ENCODE results near the gene ZXDC.

Gene ZXDC

GRCh38 chr3:126478581-126479310, 3.1 kb upstream of the ZXDC start:
- Histone ChIP-seq H3K9ac (ENCODE audit: low read length) (no peak overlapping the region), H3K4me1 (ENCODE audit: control insufficient read depth, low read depth, low read length) (peaks cover 4% of the 10 kb centered on the region), H3K27me3 (ENCODE audit: control insufficient read depth, insufficient read depth, low read length) (no peaks in the 10 kb centered on the region), H3K27ac (ENCODE audit: low read length) (no peak overlapping the region), H3K9me3 (ENCODE audit: control insufficient read depth, low read depth, low read length) (no peaks in the 10 kb centered on the region), H3K4me3 (ENCODE audit: low read length) (no peak overlapping the region), H3K36me3 (ENCODE audit: control insufficient read depth, low read depth, low read length) (no peaks in the 10 kb centered on the region)

GRCh38 chr3:126477061-126477380, 1.3 kb upstream of the ZXDC start:
- Histone ChIP-seq H3K36me3 (ENCODE audit: control insufficient read depth, low read depth, low read length) (no peaks in the 10 kb centered on the region), H3K4me1 (ENCODE audit: control insufficient read depth, low read depth, low read length) (peaks cover 20% of the 10 kb centered on the region), H3K4me3 (ENCODE audit: low read length) (no peak overlapping the region), H3K27me3 (ENCODE audit: control insufficient read depth, insufficient read depth, low read length) (no peaks in the 10 kb centered on the region), H3K27ac (ENCODE audit: low read length) (no peak overlapping the region), H3K9ac (ENCODE audit: low read length) (no peak overlapping the region), H3K9me3 (ENCODE audit: control insufficient read depth, low read depth, low read length) (no peaks in the 10 kb centered on the region)

GRCh38 chr3:126476166-126477060, 722 bp upstream of the ZXDC start:
- H3K36me3 ChIP-seq (ENCODE audit: control insufficient read depth, low read depth, low read length), result peaks cover 2% of the 10 kb centered on the region
- H3K4me1 ChIP-seq (ENCODE audit: control insufficient read depth, low read depth, low read length), result peaks cover 20% of the 10 kb centered on the region
- H3K4me3 ChIP-seq (ENCODE audit: low read length), result peak overlapping the region; percentile 69
- no peak overlapping the region for H3K27ac ChIP-seq (ENCODE audit: low read length)
- no peaks in the 10 kb centered on the region for H3K27me3 ChIP-seq (ENCODE audit: control insufficient read depth, insufficient read depth, low read length)
- H3K9me3 ChIP-seq (ENCODE audit: control insufficient read depth, low read depth, low read length), result no peaks in the 10 kb centered on the region
- peak overlapping the region; percentile 33 for H3K9ac ChIP-seq (ENCODE audit: low read length)

- peak overlapping the region; percentile 36 for H3K9ac ChIP-seq (ENCODE audit: low read length)
- H3K27ac ChIP-seq (ENCODE audit: low read length), result no peak overlapping the region
- peaks cover 19% of the 10 kb centered on the region for H3K36me3 ChIP-seq (ENCODE audit: control insufficient read depth, low read depth, low read length)
- peak overlapping the region; percentile 62 for H3K4me3 ChIP-seq (ENCODE audit: low read length)
- peaks cover 20% of the 10 kb centered on the region for H3K4me1 ChIP-seq (ENCODE audit: control insufficient read depth, low read depth, low read length)
- H3K27me3 ChIP-seq (ENCODE audit: control insufficient read depth, insufficient read depth, low read length), result no peaks in the 10 kb centered on the region
- H3K9me3 ChIP-seq (ENCODE audit: control insufficient read depth, low read depth, low read length), result no peaks in the 10 kb centered on the region
These were observed 936 bp downstream of the ZXDC start for GRCh38 chr3:126474498-126475412.

GRCh38 chr3:126473292-126474168, 2.2 kb downstream of the ZXDC start:
- H3K9ac ChIP-seq (ENCODE audit: low read length), result no peak overlapping the region
- H3K36me3 ChIP-seq (ENCODE audit: control insufficient read depth, low read depth, low read length), result peaks cover 31% of the 10 kb centered on the region
- H3K27ac ChIP-seq (ENCODE audit: low read length), result no peak overlapping the region
- no peak overlapping the region for H3K4me3 ChIP-seq (ENCODE audit: low read length)
- peaks cover 20% of the 10 kb centered on the region for H3K4me1 ChIP-seq (ENCODE audit: control insufficient read depth, low read depth, low read length)
- no peaks in the 10 kb centered on the region for H3K27me3 ChIP-seq (ENCODE audit: control insufficient read depth, insufficient read depth, low read length)
- no peaks in the 10 kb centered on the region for H3K9me3 ChIP-seq (ENCODE audit: control insufficient read depth, low read depth, low read length)

GRCh38 chr3:126472277-126473006, 3.2 kb downstream of the ZXDC start:
- no peaks in the 10 kb centered on the region for H3K27me3 ChIP-seq (ENCODE audit: control insufficient read depth, insufficient read depth, low read length)
- no peak overlapping the region for H3K4me3 ChIP-seq (ENCODE audit: low read length)
- no peak overlapping the region for H3K27ac ChIP-seq (ENCODE audit: low read length)
- H3K9me3 ChIP-seq (ENCODE audit: control insufficient read depth, low read depth, low read length), result no peaks in the 10 kb centered on the region
- no peak overlapping the region for H3K9ac ChIP-seq (ENCODE audit: low read length)
- peaks cover 20% of the 10 kb centered on the region for H3K4me1 ChIP-seq (ENCODE audit: control insufficient read depth, low read depth, low read length)
- peaks cover 40% of the 10 kb centered on the region for H3K36me3 ChIP-seq (ENCODE audit: control insufficient read depth, low read depth, low read length)

- Histone ChIP-seq H3K4me1 (ENCODE audit: control insufficient read depth, low read depth, low read length) (peaks cover 16% of the 10 kb centered on the region), H3K4me3 (ENCODE audit: low read length) (no peak overlapping the region), H3K27me3 (ENCODE audit: control insufficient read depth, insufficient read depth, low read length) (no peaks in the 10 kb centered on the region), H3K9ac (ENCODE audit: low read length) (no peak overlapping the region), H3K9me3 (ENCODE audit: control insufficient read depth, low read depth, low read length) (no peaks in the 10 kb centered on the region), H3K27ac (ENCODE audit: low read length) (no peak overlapping the region), H3K36me3 (ENCODE audit: control insufficient read depth, low read depth, low read length) (peaks cover 63% of the 10 kb centered on the region)
These were observed 6.2 kb downstream of the ZXDC start for GRCh38 chr3:126469479-126469878.

GRCh38 chr3:126468028-126468891, 7.4 kb downstream of the ZXDC start:
- no peak overlapping the region for H3K9ac ChIP-seq (ENCODE audit: low read length)
- no peak overlapping the region for H3K4me3 ChIP-seq (ENCODE audit: low read length)
- peaks cover 11% of the 10 kb centered on the region for H3K4me1 ChIP-seq (ENCODE audit: control insufficient read depth, low read depth, low read length)
- H3K36me3 ChIP-seq (ENCODE audit: control insufficient read depth, low read depth, low read length), result peaks cover 73% of the 10 kb centered on the region
- no peaks in the 10 kb centered on the region for H3K27me3 ChIP-seq (ENCODE audit: control insufficient read depth, insufficient read depth, low read length)
- no peak overlapping the region for H3K27ac ChIP-seq (ENCODE audit: low read length)
- H3K9me3 ChIP-seq (ENCODE audit: control insufficient read depth, low read depth, low read length), result no peaks in the 10 kb centered on the region

- Histone ChIP-seq H3K4me3 (ENCODE audit: low read length) (no peak overlapping the region), H3K27me3 (ENCODE audit: control insufficient read depth, insufficient read depth, low read length) (no peaks in the 10 kb centered on the region), H3K36me3 (ENCODE audit: control insufficient read depth, low read depth, low read length) (peaks cover 75% of the 10 kb centered on the region), H3K9me3 (ENCODE audit: control insufficient read depth, low read depth, low read length) (no peaks in the 10 kb centered on the region), H3K4me1 (ENCODE audit: control insufficient read depth, low read depth, low read length) (peaks cover 4% of the 10 kb centered on the region), H3K27ac (ENCODE audit: low read length) (no peak overlapping the region), H3K9ac (ENCODE audit: low read length) (no peak overlapping the region)
These were observed 8.1 kb downstream of the ZXDC start for GRCh38 chr3:126467611-126467955.

All from iPS-18a (cell line).